PC-3 (cell line): Measurements from ENCODE around the gene AGPAT1.

Source experiments
- EZH2 ChIP-seq: fragments of 300-600 bp; sonication (generic); IDR thresholded peaks from one replicate; pipeline ENCODE4 v1.6.1; 2017; ENCODE audit warnings: antibody characterized with exemption, mild to moderate bottlenecking, low read length; ENCODE audit not compliant: unreplicated experiment
- TF ChIP-seq, protein P1 (sequence below): fragments of 300-600 bp; sonication (generic); conservative IDR thresholded peaks from 2 replicates; pipeline ENCODE4 v1.5.1; 2017; ENCODE audit warnings: antibody characterized with exemption, low read depth, mild to moderate bottlenecking, low read length

DNA sequence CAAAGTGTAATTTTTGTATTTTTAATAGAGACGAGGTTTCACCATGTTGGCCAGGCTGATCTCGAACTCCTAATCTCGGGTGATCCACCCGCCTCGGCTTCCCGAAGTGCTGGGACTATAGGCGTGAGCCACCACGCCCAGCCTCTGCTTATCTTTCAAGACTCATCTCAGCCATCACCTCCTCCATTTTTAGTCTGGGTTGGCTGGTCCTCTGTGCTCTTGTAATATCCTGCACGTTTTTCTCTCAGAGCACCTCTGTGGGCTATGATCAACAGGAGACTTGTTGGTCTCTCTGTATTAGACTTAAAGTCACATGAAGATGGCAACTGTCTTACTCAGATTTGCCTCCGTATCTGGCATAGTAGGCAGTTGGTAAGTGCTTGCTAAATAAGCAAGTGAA is 40.4 kb upstream of the AGPAT1 start:
- TF ChIP-seq, protein P1, sequence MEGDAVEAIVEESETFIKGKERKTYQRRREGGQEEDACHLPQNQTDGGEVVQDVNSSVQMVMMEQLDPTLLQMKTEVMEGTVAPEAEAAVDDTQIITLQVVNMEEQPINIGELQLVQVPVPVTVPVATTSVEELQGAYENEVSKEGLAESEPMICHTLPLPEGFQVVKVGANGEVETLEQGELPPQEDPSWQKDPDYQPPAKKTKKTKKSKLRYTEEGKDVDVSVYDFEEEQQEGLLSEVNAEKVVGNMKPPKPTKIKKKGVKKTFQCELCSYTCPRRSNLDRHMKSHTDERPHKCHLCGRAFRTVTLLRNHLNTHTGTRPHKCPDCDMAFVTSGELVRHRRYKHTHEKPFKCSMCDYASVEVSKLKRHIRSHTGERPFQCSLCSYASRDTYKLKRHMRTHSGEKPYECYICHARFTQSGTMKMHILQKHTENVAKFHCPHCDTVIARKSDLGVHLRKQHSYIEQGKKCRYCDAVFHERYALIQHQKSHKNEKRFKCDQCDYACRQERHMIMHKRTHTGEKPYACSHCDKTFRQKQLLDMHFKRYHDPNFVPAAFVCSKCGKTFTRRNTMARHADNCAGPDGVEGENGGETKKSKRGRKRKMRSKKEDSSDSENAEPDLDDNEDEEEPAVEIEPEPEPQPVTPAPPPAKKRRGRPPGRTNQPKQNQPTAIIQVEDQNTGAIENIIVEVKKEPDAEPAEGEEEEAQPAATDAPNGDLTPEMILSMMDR = no peak
- no peak for TF ChIP-seq EZH2
